Inferior parietal cortex (tissue), 1 donor: ENCODE measurements around the gene PCDHB9.
"Not testable (repeated sequence)": the region's sequence is repeated elsewhere in the genome, so short reads cannot be mapped to it uniquely, and the experiment has no call there.

Experiments
- DNase-seq: peaks from one replicate; pipeline ENCODE4 v3.0.0-alpha.2; 2016; ENCODE audit errors: extremely low spot score

The PCDHB9 gene

GRCh38 chr5:141186897-141187512 lies at the start of gene PCDHB9:
TSS of gene PCDHB9 (plus strand) at chr5:141187161. CDS start at chr5:141187319, 158 bp downstream.
- peak; percentile 25 for DNase-seq

DNA sequence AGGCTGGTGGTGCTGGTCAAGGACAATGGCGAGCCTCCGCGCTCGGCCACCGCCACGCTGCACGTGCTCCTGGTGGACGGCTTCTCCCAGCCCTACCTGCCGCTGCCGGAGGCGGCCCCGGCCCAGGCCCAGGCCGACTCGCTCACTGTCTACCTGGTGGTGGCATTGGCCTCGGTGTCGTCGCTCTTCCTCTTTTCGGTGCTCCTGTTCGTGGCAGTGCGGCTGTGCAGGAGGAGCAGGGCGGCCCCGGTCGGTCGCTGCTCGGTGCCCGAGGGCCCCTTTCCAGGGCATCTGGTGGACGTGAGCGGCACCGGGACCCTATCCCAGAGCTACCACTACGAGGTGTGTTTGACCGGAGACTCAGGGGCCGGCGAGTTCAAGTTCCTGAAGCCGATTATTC lies 49.6 kb upstream of the PCDHB9 start:
- DNase-seq: not testable (repeated sequence)

DNA sequence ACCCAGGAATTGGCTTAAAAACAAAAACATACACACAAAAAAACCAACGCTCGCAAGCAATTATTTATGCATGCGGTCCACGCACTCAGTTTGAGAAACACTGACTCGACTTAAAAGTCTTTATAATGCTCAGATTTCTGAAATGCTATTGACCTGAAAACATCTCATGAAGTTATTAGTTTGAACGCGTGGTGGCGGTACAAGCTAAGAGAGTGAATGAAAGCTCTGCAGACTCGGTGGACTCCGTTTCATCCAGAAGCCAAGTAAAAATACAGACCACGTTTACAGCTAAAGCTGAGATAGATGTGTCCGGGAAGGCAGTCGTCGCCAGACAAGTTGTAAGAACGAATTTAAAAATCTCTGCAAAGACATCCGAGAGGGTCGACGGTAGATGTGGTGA lies 37.1 kb upstream of the PCDHB9 start, which contains the start of gene PCDHB6:
TSS of gene PCDHB6 (plus strand) at position 246 of the 400 bp plus-strand sequence. CDS start 201 bp downstream, outside the sequence.
- peak; percentile 18 for DNase-seq

DNA sequence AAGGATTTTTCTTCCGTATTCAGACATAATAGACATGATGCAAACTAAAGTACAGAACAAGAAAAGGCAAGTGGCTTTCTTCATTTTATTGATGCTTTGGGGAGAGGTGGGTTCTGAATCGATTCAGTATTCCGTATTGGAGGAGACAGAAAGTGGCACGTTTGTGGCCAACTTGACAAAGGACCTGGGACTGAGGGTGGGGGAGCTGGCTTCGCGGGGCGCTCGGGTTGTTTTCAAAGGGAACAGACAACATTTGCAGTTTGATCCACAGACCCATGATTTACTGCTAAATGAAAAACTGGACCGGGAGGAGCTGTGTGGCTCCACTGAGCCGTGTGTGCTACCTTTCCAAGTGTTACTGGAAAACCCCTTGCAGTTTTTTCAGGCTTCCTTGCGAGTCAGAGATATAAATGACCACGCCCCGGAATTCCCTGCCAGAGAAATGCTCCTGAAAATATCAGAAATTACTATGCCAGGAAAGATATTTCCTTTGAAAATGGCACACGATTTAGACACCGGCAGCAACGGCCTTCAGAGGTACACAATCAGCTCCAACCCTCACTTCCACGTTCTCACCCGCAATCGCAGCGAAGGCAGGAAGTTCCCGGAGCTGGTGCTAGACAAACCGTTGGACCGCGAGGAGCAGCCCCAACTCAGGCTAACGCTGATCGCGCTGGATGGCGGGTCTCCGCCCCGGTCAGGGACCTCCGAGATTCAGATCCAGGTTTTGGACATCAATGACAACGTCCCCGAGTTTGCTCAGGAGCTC lies 36.6 kb upstream of the PCDHB9 start:
- DNase-seq: no peak

GRCh38 chr5:141150993-141151325 lies 36.0 kb upstream of the PCDHB9 start:
- no peak for DNase-seq

DNA sequence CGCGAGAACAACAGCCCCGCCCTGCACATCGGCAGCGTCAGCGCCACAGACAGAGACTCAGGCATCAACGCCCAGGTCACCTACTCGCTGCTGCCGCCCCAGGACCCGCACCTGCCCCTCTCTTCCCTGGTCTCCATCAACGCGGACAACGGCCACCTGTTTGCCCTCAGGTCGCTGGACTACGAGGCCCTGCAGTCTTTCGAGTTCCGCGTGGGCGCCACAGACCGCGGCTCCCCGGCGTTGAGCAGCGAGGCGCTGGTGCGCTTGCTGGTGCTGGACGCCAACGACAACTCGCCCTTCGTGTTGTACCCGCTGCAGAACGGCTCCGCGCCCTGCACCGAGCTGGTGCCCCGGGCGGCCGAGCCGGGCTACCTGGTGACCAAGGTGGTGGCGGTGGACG lies 35.3 kb upstream of the PCDHB9 start:
- not testable (repeated sequence) for DNase-seq

GRCh38 chr5:141152096-141152495 lies 34.9 kb upstream of the PCDHB9 start:
- DNase-seq: not testable (repeated sequence)

DNA sequence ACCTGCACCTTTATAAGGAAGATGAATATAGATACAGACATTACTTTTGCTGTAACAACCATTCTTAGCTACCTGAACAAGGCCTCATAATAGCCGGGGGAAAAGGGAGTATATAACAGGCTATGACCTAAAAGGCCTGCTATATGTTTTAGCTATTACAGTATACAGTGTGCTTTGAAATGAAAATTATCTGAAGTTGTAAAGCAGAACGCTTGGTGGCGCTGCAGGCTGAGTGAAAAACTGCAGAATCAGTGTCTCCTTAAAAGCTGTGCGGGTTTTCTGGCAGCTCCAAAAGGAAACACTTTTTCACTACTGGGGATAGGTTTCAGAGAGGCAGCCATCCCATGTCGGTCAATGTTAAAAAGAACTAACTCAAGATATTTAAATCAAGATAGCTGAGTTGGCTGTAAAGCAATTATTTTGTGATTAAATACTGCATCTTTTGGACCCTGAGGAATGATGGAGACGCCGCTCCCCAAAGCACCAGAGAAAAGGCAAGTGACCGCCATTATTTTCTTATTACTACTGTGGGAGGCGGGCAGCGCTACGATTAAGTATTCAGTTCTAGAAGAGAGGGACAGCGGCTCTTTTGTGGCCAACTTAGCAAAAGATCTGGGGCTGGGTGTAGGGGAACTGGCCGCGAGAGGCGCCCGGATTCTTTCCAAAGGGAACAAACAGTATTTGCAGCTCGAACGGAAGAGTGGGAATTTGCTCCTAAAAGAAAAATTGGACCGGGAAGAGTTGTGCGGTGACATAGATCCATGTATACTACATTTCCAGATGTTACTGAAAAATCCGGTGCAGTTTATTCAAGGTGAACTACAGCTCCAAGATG lies 31.2 kb upstream of the PCDHB9 start:
- no peak for DNase-seq

DNA sequence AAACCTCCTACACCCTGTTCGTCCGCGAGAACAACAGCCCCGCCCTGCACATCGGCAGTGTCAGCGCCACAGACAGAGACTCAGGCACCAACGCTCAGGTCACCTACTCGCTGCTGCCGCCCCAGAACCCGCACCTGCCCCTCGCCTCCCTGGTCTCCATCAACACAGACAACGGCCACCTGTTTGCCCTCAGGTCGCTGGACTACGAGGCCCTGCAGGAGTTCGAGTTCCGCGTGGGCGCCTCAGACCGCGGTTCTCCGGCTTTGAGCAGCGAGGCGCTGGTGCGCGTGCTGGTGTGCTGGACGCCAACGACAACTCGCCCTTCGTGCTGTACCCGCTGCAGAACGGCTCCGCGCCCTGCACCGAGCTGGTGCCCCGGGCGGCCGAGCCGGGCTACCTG lies 29.6 kb upstream of the PCDHB9 start:
- DNase-seq: not testable (repeated sequence)

DNA sequence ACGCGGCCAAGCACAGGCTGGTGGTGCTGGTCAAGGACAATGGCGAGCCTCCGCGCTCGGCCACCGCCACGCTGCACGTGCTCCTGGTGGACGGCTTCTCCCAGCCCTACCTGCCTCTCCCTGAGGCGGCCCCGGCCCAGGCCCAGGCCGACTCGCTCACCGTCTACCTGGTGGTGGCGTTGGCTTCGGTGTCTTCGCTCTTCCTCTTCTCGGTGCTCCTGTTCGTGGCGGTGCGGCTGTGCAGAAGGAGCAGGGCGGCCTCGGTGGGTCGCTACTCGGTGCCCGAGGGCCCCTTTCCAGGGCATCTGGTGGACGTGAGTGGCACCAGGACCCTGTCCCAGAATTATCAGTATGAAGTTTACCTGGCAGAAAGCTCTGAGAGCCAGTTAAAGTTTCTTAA lies 29.1 kb upstream of the PCDHB9 start:
- DNase-seq: not testable (repeated sequence)

DNA sequence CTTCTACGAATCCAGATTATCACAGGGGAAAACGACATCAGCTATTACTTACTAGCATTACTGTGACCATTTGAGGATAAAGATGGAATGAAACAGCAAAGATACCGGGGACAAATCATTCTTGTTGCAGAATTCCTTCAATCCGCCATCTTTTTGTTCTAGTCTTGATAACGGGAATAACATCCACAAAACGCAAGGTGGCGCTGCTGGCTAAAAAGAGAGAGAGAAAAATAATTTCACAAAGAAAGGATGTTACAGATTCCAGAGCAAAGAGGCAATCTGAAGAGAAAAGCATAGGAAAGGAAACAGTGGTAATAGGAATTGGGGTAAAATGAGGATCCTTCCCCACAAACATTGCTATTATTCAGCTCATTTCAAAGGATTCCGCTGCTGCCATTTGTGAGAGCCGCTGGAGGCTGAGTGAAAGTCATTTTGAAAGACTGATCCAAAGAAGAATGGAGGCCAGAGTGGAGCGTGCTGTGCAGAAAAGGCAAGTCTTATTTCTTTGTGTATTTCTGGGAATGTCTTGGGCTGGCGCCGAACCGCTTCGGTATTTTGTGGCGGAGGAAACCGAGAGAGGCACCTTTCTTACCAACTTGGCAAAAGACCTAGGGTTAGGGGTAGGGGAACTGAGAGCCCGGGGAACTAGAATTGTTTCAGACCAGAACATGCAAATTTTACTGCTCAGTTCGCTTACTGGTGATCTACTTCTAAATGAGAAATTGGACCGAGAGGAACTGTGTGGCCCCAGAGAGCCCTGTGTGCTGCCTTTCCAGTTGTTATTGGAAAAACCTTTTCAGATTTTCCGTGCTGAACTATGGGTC lies 14.4 kb upstream of the PCDHB9 start, which contains the start of gene PCDHB7:
TSS of gene PCDHB7 (plus strand) at position 264 of the 824 bp plus-strand sequence. CDS start at position 456, 192 bp downstream.
- peak; percentile 59 for DNase-seq

DNA sequence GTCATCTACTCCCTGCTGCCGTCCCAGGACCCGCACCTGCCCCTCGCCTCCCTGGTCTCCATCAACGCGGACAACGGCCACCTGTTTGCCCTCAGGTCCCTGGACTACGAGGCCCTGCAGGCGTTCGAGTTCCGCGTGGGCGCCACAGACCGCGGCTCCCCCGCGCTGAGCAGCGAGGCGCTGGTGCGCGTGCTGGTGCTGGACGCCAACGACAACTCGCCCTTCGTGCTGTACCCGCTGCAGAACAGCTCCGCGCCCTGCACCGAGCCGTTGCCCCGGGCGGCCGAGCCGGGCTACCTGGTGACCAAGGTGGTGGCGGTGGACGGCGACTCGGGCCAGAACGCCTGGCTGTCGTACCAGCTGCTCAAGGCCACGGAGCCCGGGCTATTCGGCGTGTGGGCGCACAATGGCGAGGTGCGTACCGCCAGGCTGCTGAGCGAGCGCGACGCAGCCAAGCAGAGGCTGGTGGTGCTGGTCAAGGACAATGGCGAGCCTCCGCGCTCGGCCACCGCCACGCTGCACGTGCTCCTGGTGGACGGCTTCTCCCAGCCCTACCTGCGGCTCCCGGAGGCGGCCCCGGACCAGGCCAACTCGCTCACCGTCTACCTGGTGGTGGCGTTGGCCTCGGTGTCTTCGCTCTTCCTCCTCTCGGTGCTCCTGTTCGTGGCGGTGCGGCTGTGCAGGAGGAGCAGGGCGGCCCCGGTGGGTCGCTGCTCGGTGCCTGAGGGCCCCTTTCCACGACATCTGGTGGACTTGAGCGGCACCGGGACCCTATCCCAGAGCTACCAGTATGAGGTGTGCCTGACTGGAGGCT lies 12.5 kb upstream of the PCDHB9 start:
- DNase-seq: not testable (repeated sequence)

GRCh38 chr5:141175933-141176332 lies 11.0 kb upstream of the PCDHB9 start:
- no peak for DNase-seq

GRCh38 chr5:141177577-141178191 lies 9.3 kb upstream of the PCDHB9 start, which contains the start of gene PCDHB8:
TSS of gene PCDHB8 (plus strand) at chr5:141177790. CDS start at chr5:141178035, 245 bp downstream.
- DNase-seq: not testable (repeated sequence)

- not testable (repeated sequence) for DNase-seq
Observed at GRCh38 chr5:141179371-141179770, 7.6 kb upstream of the PCDHB9 start.

- not testable (repeated sequence) for DNase-seq
Observed at GRCh38 chr5:141179876-141180275, 7.1 kb upstream of the PCDHB9 start.

DNA sequence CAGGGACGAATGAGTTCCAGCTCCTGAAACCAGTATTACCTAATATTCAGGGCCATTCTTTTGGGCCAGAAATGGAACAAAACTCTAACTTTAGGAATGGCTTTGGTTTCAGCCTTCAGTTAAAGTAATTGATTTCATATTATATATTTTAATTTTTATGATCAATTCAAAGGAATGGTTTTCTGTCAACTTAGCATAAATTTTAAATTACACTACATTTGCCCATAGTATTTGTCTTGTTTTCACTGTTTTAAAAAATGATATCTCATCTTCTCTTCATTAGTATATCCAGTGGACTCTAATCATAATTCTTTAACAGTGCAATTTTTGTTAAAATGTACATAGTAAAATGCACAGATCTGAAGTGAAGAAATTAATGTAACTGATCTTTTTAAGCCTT lies 6.6 kb upstream of the PCDHB9 start:
- DNase-seq: no peak

DNA sequence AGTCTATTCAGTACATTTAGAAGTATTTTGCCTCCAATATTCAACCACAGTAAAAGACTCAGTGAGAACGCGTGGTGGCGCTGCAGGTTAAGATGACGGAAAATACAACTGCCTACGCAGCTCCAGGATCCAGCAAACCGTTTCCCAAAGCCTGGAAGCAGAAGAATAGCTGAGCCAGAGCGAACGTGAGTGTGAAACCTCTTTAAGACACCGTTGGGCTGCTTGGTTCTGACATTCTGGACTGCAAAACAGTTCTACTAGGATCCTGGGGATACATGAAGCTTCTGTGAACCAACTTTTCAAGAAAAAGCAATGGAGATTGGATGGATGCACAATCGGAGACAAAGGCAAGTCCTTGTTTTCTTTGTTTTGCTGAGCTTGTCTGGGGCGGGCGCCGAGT lies 4.7 kb upstream of the PCDHB9 start, which contains the start of gene PCDHB16:
TSS of gene PCDHB16 (plus strand) at position 140 of the 400 bp plus-strand sequence. CDS start at position 313, 173 bp downstream.
- peak; percentile 39 for DNase-seq

- DNase-seq: not testable (repeated sequence)
Observed at GRCh38 chr5:141184117-141184855, 2.7 kb upstream of the PCDHB9 start.
